ENCODE results near the gene SCUBE1.
"Not testable (repeated sequence)": the region's sequence is repeated elsewhere in the genome, so short reads cannot be mapped to it uniquely, and the experiment has no call there.

The SCUBE1 gene

GRCh38 chr22:43301866-43302265, 41.3 kb downstream of the SCUBE1 start:
- no peak for DNase-seq (ENCODE audit: low read depth)

- no peak for DNase-seq (ENCODE audit: low read depth)
These were observed 42.1 kb downstream of the SCUBE1 start for GRCh38 chr22:43300891-43301676.

GRCh38 chr22:43299736-43300135, 43.4 kb downstream of the SCUBE1 start:
- no peak for DNase-seq (ENCODE audit: low read depth)

GRCh38 chr22:43298062-43298801, 44.9 kb downstream of the SCUBE1 start:
- no peak for DNase-seq (ENCODE audit: low read depth)

- DNase-seq (ENCODE audit: low read depth), result no peak
These were observed 45.7 kb downstream of the SCUBE1 start for GRCh38 chr22:43297270-43298061.

GRCh38 chr22:43296276-43296902, 46.8 kb downstream of the SCUBE1 start:
- no peak for DNase-seq (ENCODE audit: low read depth)

- no peak for DNase-seq (ENCODE audit: low read depth)
These were observed 47.5 kb downstream of the SCUBE1 start for GRCh38 chr22:43295660-43296059.

GRCh38 chr22:43295173-43295572, 48.0 kb downstream of the SCUBE1 start:
- no peak for DNase-seq (ENCODE audit: low read depth)

- no peak for DNase-seq (ENCODE audit: low read depth)
These were observed 49.3 kb downstream of the SCUBE1 start for GRCh38 chr22:43293655-43294392.

- DNase-seq (ENCODE audit: low read depth), result no peak
These were observed 49.9 kb downstream of the SCUBE1 start for GRCh38 chr22:43293259-43293654.

- DNase-seq (ENCODE audit: low read depth), result no peak
These were observed 50.5 kb downstream of the SCUBE1 start for GRCh38 chr22:43292630-43293018.

GRCh38 chr22:43291381-43291780, 51.8 kb downstream of the SCUBE1 start:
- no peak for DNase-seq (ENCODE audit: low read depth)

- no peak for DNase-seq (ENCODE audit: low read depth)
These were observed 53.0 kb downstream of the SCUBE1 start for GRCh38 chr22:43289976-43290721.

GRCh38 chr22:43289531-43289963, 53.6 kb downstream of the SCUBE1 start:
- no peak for DNase-seq (ENCODE audit: low read depth)

- no peak for DNase-seq (ENCODE audit: low read depth)
These were observed 54.3 kb downstream of the SCUBE1 start for GRCh38 chr22:43288807-43289420.

- no peak for DNase-seq (ENCODE audit: low read depth)
These were observed 54.8 kb downstream of the SCUBE1 start for GRCh38 chr22:43288378-43288777.

GRCh38 chr22:43287441-43287840, 55.7 kb downstream of the SCUBE1 start:
- no peak for DNase-seq (ENCODE audit: low read depth)

GRCh38 chr22:43281394-43281793, 61.8 kb downstream of the SCUBE1 start:
- no peak for DNase-seq (ENCODE audit: low read depth)

GRCh38 chr22:43280523-43280886, 62.7 kb downstream of the SCUBE1 start:
- not testable (repeated sequence) for DNase-seq (ENCODE audit: low read depth)

- no peak for DNase-seq (ENCODE audit: low read depth)
These were observed 63.2 kb downstream of the SCUBE1 start for GRCh38 chr22:43279867-43280522.

All from activated T-cell treated with anti-CD3 and anti-CD28 coated beads for 1 hour (primary cell).